ENCODE data around the gene NSMCE1.

DNA sequence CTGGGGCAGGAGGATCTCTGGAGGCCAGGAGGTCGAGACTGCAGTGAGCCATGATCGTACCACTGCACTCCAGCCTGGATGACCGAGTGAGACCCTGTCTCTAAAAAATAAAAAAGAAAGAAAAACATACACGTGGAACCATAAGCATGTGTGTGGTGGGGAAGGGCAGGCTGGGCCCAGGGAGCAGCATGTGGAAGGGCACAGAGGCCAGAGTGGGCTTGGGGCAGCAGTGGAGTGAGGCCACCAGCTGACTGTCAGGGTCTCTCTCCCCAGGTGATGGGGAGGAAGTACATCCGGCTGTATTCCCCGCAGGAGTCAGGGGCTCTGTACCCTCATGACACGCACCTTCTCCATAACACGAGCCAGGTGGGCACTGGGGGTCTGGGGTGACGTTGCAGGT is 48.5 kb downstream of the NSMCE1 start:
- TF ChIP-seq, protein P1, sequence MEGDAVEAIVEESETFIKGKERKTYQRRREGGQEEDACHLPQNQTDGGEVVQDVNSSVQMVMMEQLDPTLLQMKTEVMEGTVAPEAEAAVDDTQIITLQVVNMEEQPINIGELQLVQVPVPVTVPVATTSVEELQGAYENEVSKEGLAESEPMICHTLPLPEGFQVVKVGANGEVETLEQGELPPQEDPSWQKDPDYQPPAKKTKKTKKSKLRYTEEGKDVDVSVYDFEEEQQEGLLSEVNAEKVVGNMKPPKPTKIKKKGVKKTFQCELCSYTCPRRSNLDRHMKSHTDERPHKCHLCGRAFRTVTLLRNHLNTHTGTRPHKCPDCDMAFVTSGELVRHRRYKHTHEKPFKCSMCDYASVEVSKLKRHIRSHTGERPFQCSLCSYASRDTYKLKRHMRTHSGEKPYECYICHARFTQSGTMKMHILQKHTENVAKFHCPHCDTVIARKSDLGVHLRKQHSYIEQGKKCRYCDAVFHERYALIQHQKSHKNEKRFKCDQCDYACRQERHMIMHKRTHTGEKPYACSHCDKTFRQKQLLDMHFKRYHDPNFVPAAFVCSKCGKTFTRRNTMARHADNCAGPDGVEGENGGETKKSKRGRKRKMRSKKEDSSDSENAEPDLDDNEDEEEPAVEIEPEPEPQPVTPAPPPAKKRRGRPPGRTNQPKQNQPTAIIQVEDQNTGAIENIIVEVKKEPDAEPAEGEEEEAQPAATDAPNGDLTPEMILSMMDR (IDR thresholded peaks at IDR 0.05): no peak
- TF ChIP-seq POLR2A (IDR thresholded peaks at IDR 0.05): no peak
